Raji (cell line): ENCODE results near the gene CDR2L.

Experiments used
- POLR2A ChIP-seq: IDR thresholded peaks from 2 replicates; pipeline ENCODE4 v1.6.1; 2011; ENCODE audit warnings: low read depth, low read length, control low read depth; ENCODE audit not compliant: insufficient read depth

CDR2L gene

GRCh38 chr17:75036643-75037268, 49.3 kb downstream of the CDR2L start:
- TF ChIP-seq POLR2A, result no peak

GRCh38 chr17:75039238-75039637, 51.8 kb downstream of the CDR2L start:
- no peak for TF ChIP-seq POLR2A

GRCh38 chr17:75041656-75042280, 54.3 kb downstream of the CDR2L start:
- no peak for TF ChIP-seq POLR2A

GRCh38 chr17:75044716-75045115, 57.3 kb downstream of the CDR2L start:
- no peak for TF ChIP-seq POLR2A

- TF ChIP-seq POLR2A, result peak; percentile 99
Measured at GRCh38 chr17:75046407-75047289, 59.2 kb downstream of the CDR2L start, which contains the start of the genes ATP5PD and KCTD2. Gene ATP5PD, minus strand, starts transcription at chr17:75046969. Its CDS starts 4,319 bp downstream, at chr17:75042650. Gene KCTD2, plus strand, starts transcription at chr17:75047225. Its CDS starts 26 bp downstream, at chr17:75047251.

GRCh38 chr17:75047398-75048098, 60.1 kb downstream of the CDR2L start:
- TF ChIP-seq POLR2A, result no peak

- no peak for TF ChIP-seq POLR2A
Measured at GRCh38 chr17:75048249-75048878, 60.9 kb downstream of the CDR2L start.

GRCh38 chr17:75049057-75049456, 61.6 kb downstream of the CDR2L start:
- no peak for TF ChIP-seq POLR2A

GRCh38 chr17:75049706-75050105, 62.3 kb downstream of the CDR2L start:
- no peak for TF ChIP-seq POLR2A

GRCh38 chr17:75051941-75052340, 64.5 kb downstream of the CDR2L start:
- no peak for TF ChIP-seq POLR2A
